BJ (cell line): ENCODE measurements around the gene FRAS1. TPM values are rescaled to one million over a fixed set of nuclear protein-coding genes. Genes with fewer than 3 reads are reported as not detected.

Experiments used
- CTCF ChIA-PET: fragments of 350-600 bp; formaldehyde crosslinking; extraction: SDS; loops from one replicate; lab custom pipeline; 2021; ENCODE audit warnings: antibody characterized with exemption, inconsistent platforms; lab: Yijun Ruan, JAX
- POLR2A ChIA-PET: fragments of 300-600 bp; sonication (Branson Sonifier 250); formaldehyde crosslinking; extraction: SDS; loops from one replicate; lab custom pipeline; 2021; ENCODE audit warnings: antibody characterized with exemption; lab: Charles Lee
- DNase-seq: peaks from one replicate; pipeline ENCODE4 v3.0.0-alpha.2; 2011; ENCODE audit warnings: low read depth
- H3K27me3 ChIP-seq: 2 replicates; pipeline ENCODE4 v1.6.0; 2011; ENCODE audit warnings: low read length; ENCODE audit not compliant: control insufficient read depth, insufficient read depth
- H3K36me3 ChIP-seq: 2 replicates; pipeline ENCODE4 v1.5.1; 2011; ENCODE audit warnings: low read length; ENCODE audit not compliant: control insufficient read depth, insufficient read depth
- H3K4me3 ChIP-seq: 2 replicates; pipeline ENCODE4 v1.5.1; 2011; ENCODE audit warnings: low read depth, mild to moderate bottlenecking, control low read depth, low read length
- CTCF ChIP-seq: IDR thresholded peaks from 2 replicates; pipeline ENCODE4 v1.5.1; 2011; ENCODE audit warnings: low read depth, mild to moderate bottlenecking, control low read depth, inconsistent platforms, low read length, moderate library complexity; ENCODE audit not compliant: insufficient read depth
- polyA plus RNA-seq: library from polyadenylated mRNA; depleted of rRNA; stranded (reverse); fragments of >200 nt; gene quantifications from 2 replicates; pipeline ENCODE4 v1.2.3, GENCODE V29; 2011

The FRAS1 gene
- polyA plus RNA-seq, 1 experiment: 4.4 TPM

GRCh38 chr4:78308517-78308916 is 251.4 kb downstream of the FRAS1 start:
- Histone ChIP-seq H3K36me3 (no peaks in the 10 kb centered on the region), H3K4me3 (no peak overlapping the region), H3K27me3 (no peaks in the 10 kb centered on the region)
- ChIA-PET CTCF (interaction anchor here (2.1 kb wide), 1 partner anchor 8 kb away, joined by 8 read pairs; no protein-coding TSS in a partner anchor), POLR2A (no interaction called here)
- no peak for DNase-seq
- no peak for TF ChIP-seq CTCF

DNA sequence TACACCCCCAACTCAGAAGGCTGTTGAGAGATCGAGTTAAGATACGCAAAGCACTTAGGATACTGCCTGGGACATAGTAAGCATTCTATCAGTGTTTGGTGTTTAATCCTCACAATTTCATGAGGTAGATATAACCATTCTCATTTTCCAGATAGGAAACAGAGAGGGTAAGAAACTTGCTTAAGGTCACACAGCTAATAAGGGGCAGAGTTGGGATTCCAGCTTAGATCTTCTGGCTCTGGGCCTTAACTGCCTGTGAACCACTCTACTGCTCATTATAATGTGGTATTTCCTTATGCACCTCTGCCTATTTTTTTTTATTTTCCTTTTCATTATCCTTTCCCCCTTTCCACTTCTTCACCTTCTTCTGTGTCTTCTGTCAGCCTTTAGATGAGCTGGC is 252.2 kb downstream of the FRAS1 start:
- CTCF ChIA-PET: interaction anchor here (2.1 kb wide), 1 partner anchor 9 kb away, joined by 8 read pairs; no protein-coding TSS in a partner anchor
- no peak overlapping the region for H3K4me3 ChIP-seq
- POLR2A ChIA-PET: no interaction called here

GRCh38 chr4:78310007-78310739 is 253.1 kb downstream of the FRAS1 start:
- POLR2A ChIA-PET: no interaction called here
- TF ChIP-seq CTCF: no peak
- no peak for DNase-seq
- H3K36me3 ChIP-seq: no peaks in the 10 kb centered on the region
- no peak overlapping the region for H3K4me3 ChIP-seq
- no peaks in the 10 kb centered on the region for H3K27me3 ChIP-seq
- CTCF ChIA-PET: interaction anchor here (2.1 kb wide), 1 partner anchor 10 kb away, joined by 8 read pairs; no protein-coding TSS in a partner anchor

More for the DNA sequence above, 252.2 kb downstream of the FRAS1 start:
- no peak for DNase-seq
- no peaks in the 10 kb centered on the region for H3K36me3 ChIP-seq
- no peak for TF ChIP-seq CTCF
- H3K27me3 ChIP-seq: no peaks in the 10 kb centered on the region

- ChIA-PET POLR2A (no interaction called here), CTCF (interaction anchor here (1.0 kb wide), 1 partner anchor 13 kb away, joined by 3 read pairs; no protein-coding TSS in a partner anchor)
- DNase-seq: no peak
- H3K36me3 ChIP-seq: no peaks in the 10 kb centered on the region
- H3K27me3 ChIP-seq: no peaks in the 10 kb centered on the region
- no peak overlapping the region for H3K4me3 ChIP-seq
- TF ChIP-seq CTCF: no peak
Observed at GRCh38 chr4:78310740-78311115, 253.6 kb downstream of the FRAS1 start.

GRCh38 chr4:78311306-78311705 is 254.2 kb downstream of the FRAS1 start:
- ChIA-PET CTCF (interaction anchor here (1.0 kb wide), 1 partner anchor 13 kb away, joined by 3 read pairs; no protein-coding TSS in a partner anchor), POLR2A (no interaction called here)
- no peaks in the 10 kb centered on the region for H3K27me3 ChIP-seq
- no peaks in the 10 kb centered on the region for H3K36me3 ChIP-seq
- no peak for TF ChIP-seq CTCF
- DNase-seq: no peak
- no peak overlapping the region for H3K4me3 ChIP-seq
